Upper lobe of left lung (tissue), 4 donors: Measurements from ENCODE around the gene GALNT7.

ENCODE experiments used
- CTCF ChIP-seq, 6 experiments: fragments of 450-650 bp in 4 of 6; fragments of 200-600 bp in 2 of 6; sonication (generic) in 2 of 6; IDR thresholded peaks; one replicate each; pipeline ENCODE4 v1.5.1; 2016 to 2019; ENCODE audit warnings: antibody characterized with exemption in 6 of 6
- EP300 ChIP-seq, 4 donors: sonication (generic); formaldehyde crosslinking; IDR thresholded peaks; one replicate each; pipeline ENCODE4 v1.5.1; 2017; ENCODE audit warnings: antibody characterized with exemption in 4 of 4, control low read depth in 2 of 4
- POLR2A ChIP-seq, 4 donors: fragments of 450-650 bp; IDR thresholded peaks; one replicate each; pipeline ENCODE4 v1.5.1; 2016 to 2017; ENCODE audit warnings: antibody characterized with exemption in 4 of 4, mild to moderate bottlenecking in 2 of 4

GRCh38 chr4:173284463-173284862 lies 115.9 kb downstream of the GALNT7 start:
- TF ChIP-seq CTCF (IDR thresholded peaks at IDR 0.05) (no peak), POLR2A (IDR thresholded peaks at IDR 0.05) (no peak), EP300 (IDR thresholded peaks at IDR 0.05) (no peak)
